ENCODE data around the gene JMY. TPM values are rescaled to one million over a fixed set of nuclear protein-coding genes. Genes with fewer than 3 reads are reported as not detected.
A peak's percentile ranks its signal among the peaks of the same experiment; 100 is the strongest.

The JMY gene
- polyA plus RNA-seq, 1 of the 3 experiments (the other 2 are of a cell fraction), result 1.7 TPM

DNA sequence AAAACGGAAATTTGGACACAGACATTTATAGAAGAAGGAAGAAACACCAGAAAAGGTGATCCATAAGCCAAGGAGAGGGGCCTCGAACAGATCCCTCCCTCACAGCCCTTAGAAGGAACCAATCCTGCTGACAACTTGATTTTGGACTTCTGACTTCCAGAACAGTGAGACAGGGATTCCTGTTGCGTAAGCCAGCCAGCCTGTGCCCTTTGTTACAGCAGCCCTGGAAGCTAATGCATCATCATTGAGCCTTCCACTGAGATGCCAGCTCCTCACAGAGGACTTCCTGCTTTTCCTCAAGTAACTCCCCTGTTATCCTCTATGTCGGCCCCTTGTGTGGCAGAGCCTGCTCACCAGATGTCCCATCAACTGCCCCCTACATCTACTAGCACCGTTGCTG, 94.1 kb downstream of the JMY start:
- 74% methylated on average over 5 of the region's 5 CpGs for WGBS (ENCODE audit: low lambda C conversion rate)

DNA sequence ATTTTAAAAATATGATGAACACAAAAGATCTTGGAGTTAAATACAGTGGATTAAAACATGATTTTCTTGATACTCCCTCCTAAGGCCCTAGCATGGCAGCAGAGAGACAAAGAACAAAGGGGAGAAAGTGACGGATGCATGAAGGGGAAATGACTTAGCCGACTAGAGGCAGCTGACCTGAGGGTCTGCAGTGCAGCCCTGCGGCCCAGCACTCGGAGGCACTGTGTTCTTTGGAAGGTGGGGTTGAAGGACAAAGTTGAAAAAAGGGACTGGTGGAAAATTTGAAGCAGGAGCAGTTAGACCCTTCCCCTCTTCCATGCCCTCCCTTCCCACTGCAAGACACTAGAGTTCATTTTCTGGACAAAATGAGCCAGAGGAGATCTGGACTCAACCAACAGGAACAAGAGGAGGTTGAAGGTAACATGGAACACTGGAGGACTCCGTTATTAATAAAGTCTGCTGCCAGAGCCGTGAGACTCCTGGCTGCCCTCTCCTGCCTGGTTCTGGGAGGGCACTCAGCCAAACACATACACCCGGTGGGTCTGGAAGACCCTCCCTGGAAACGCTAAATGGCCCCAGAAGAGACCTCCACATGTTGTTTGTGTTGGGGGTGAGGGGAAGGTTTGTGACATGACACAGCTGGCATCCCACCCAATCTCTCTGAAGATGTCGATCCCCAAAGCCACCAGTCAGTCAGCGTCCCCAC, 98.1 kb downstream of the JMY start:
- ChIA-PET POLR2A (no interaction called here), CTCF (no interaction called here)
- 67% methylated on average over 8 of the region's 10 CpGs for WGBS (ENCODE audit: low lambda C conversion rate)
- TF ChIP-seq RXRA (IDR thresholded peaks at IDR 0.05; ENCODE audit: borderline replicate concordance, low read depth) (no peak), GATA2 (CRISPR knock-in tag; IDR thresholded peaks at IDR 0.05) (no peak), FOSL2 (IDR thresholded peaks at IDR 0.05; ENCODE audit: borderline replicate concordance, low read depth) (no peak), SIN3A (IDR thresholded peaks at IDR 0.05; ENCODE audit: borderline replicate concordance, low read depth, low read length) (no peak)
- TF ChIP-seq, protein P1, sequence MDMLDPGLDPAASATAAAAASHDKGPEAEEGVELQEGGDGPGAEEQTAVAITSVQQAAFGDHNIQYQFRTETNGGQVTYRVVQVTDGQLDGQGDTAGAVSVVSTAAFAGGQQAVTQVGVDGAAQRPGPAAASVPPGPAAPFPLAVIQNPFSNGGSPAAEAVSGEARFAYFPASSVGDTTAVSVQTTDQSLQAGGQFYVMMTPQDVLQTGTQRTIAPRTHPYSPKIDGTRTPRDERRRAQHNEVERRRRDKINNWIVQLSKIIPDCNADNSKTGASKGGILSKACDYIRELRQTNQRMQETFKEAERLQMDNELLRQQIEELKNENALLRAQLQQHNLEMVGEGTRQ (IDR thresholded peaks at IDR 0.05; ENCODE audit: borderline replicate concordance, low read depth, low read length), result no peak
- TF ChIP-seq, protein P2, sequence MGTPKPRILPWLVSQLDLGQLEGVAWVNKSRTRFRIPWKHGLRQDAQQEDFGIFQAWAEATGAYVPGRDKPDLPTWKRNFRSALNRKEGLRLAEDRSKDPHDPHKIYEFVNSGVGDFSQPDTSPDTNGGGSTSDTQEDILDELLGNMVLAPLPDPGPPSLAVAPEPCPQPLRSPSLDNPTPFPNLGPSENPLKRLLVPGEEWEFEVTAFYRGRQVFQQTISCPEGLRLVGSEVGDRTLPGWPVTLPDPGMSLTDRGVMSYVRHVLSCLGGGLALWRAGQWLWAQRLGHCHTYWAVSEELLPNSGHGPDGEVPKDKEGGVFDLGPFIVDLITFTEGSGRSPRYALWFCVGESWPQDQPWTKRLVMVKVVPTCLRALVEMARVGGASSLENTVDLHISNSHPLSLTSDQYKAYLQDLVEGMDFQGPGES (IDR thresholded peaks at IDR 0.05; ENCODE audit: low read depth, low read length), result no peak
- TF ChIP-seq, protein P3, sequence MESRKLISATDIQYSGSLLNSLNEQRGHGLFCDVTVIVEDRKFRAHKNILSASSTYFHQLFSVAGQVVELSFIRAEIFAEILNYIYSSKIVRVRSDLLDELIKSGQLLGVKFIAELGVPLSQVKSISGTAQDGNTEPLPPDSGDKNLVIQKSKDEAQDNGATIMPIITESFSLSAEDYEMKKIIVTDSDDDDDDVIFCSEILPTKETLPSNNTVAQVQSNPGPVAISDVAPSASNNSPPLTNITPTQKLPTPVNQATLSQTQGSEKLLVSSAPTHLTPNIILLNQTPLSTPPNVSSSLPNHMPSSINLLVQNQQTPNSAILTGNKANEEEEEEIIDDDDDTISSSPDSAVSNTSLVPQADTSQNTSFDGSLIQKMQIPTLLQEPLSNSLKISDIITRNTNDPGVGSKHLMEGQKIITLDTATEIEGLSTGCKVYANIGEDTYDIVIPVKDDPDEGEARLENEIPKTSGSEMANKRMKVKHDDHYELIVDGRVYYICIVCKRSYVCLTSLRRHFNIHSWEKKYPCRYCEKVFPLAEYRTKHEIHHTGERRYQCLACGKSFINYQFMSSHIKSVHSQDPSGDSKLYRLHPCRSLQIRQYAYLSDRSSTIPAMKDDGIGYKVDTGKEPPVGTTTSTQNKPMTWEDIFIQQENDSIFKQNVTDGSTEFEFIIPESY (IDR thresholded peaks at IDR 0.05; ENCODE audit: borderline replicate concordance, low read depth), result no peak
- Histone ChIP-seq H2AFZ (ENCODE audit: low read depth) (no peak overlapping the region), H3K4me1 (ENCODE audit: control insufficient read depth in 1 of 2, insufficient read depth in 2 of 2, low read depth in 1 of 2, low read length in 1 of 2) (no peaks in the 10 kb centered on the region), H3K27ac (ENCODE audit: low read depth in 2 of 2, low read length in 1 of 2) (no peak overlapping the region), H3K4me2 (no peak overlapping the region), H3K4me3 (ENCODE audit: low read depth in 2 of 2, low read length in 1 of 2) (no peak overlapping the region), H3K9me3 (no peaks in the 10 kb centered on the region), H3K36me3 (replicated peaks in 1 of 2; ENCODE audit: control insufficient read depth in 1 of 2, insufficient read depth in 2 of 2, low read length in 1 of 2) (no peaks in the 10 kb centered on the region), H3K9ac (no peak overlapping the region), H3K27me3 (ENCODE audit: insufficient read depth) (no peaks in the 10 kb centered on the region), H3K9me2 (no peaks in the 10 kb centered on the region), H3K79me2 (ENCODE audit: insufficient read depth) (no peaks in the 10 kb centered on the region), H3F3A (replicated peaks; ENCODE audit: insufficient read depth) (no peaks in the 10 kb centered on the region), H4K20me1 (ENCODE audit: insufficient read depth) (no peaks in the 10 kb centered on the region)
- DNase-seq, result peak; percentile 27

More for the DNA sequence above, 94.1 kb downstream of the JMY start:
- no peaks in the 10 kb centered on the region for H4K20me1 ChIP-seq (ENCODE audit: insufficient read depth)
- POLR2A ChIA-PET, result no interaction called here
- no peaks in the 10 kb centered on the region for H3F3A ChIP-seq (replicated peaks; ENCODE audit: insufficient read depth)
- no peak overlapping the region for H3K4me3 ChIP-seq (ENCODE audit: low read depth in 2 of 2, low read length in 1 of 2)
- no peaks in the 10 kb centered on the region for H3K9me3 ChIP-seq
- no peaks in the 10 kb centered on the region for H3K36me3 ChIP-seq (replicated peaks in 1 of 2; ENCODE audit: control insufficient read depth in 1 of 2, insufficient read depth in 2 of 2, low read length in 1 of 2)
- H2AFZ ChIP-seq (ENCODE audit: low read depth), result no peak overlapping the region
- TF ChIP-seq GABPA (IDR thresholded peaks at IDR 0.05; ENCODE audit: low read depth), result no peak
- no peak for TF ChIP-seq TEAD4 (IDR thresholded peaks at IDR 0.05; ENCODE audit: borderline replicate concordance, insufficient read depth)
- TF ChIP-seq SIN3A (IDR thresholded peaks at IDR 0.05; ENCODE audit: borderline replicate concordance, low read depth, low read length), result no peak
- no peak for TF ChIP-seq FOSL2 (IDR thresholded peaks at IDR 0.05; ENCODE audit: borderline replicate concordance, low read depth)
- TF ChIP-seq, protein P4, sequence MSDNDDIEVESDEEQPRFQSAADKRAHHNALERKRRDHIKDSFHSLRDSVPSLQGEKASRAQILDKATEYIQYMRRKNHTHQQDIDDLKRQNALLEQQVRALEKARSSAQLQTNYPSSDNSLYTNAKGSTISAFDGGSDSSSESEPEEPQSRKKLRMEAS (IDR thresholded peaks at IDR 0.05; ENCODE audit: low read depth), result no peak
- no peak for TF ChIP-seq FOXJ3 (CRISPR knock-in tag; IDR thresholded peaks at IDR 0.05)
- no peak for TF ChIP-seq RAD21 (IDR thresholded peaks at IDR 0.05; ENCODE audit: low read length)
- TF ChIP-seq FOXM1 (IDR thresholded peaks at IDR 0.05; ENCODE audit: low read depth), result no peak
- no peak for TF ChIP-seq RFX5 (IDR thresholded peaks at IDR 0.05; ENCODE audit: low read length)
- TF ChIP-seq, protein P5, sequence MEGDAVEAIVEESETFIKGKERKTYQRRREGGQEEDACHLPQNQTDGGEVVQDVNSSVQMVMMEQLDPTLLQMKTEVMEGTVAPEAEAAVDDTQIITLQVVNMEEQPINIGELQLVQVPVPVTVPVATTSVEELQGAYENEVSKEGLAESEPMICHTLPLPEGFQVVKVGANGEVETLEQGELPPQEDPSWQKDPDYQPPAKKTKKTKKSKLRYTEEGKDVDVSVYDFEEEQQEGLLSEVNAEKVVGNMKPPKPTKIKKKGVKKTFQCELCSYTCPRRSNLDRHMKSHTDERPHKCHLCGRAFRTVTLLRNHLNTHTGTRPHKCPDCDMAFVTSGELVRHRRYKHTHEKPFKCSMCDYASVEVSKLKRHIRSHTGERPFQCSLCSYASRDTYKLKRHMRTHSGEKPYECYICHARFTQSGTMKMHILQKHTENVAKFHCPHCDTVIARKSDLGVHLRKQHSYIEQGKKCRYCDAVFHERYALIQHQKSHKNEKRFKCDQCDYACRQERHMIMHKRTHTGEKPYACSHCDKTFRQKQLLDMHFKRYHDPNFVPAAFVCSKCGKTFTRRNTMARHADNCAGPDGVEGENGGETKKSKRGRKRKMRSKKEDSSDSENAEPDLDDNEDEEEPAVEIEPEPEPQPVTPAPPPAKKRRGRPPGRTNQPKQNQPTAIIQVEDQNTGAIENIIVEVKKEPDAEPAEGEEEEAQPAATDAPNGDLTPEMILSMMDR (IDR thresholded peaks at IDR 0.05), result no peak
- TF ChIP-seq TAF1 (IDR thresholded peaks at IDR 0.05; ENCODE audit: borderline replicate concordance, low read depth, low read length), result no peak
- TF ChIP-seq, protein P6, sequence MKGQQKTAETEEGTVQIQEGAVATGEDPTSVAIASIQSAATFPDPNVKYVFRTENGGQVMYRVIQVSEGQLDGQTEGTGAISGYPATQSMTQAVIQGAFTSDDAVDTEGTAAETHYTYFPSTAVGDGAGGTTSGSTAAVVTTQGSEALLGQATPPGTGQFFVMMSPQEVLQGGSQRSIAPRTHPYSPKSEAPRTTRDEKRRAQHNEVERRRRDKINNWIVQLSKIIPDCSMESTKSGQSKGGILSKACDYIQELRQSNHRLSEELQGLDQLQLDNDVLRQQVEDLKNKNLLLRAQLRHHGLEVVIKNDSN (IDR thresholded peaks at IDR 0.05; ENCODE audit: borderline replicate concordance, low read depth), result no peak
- H3K27me3 ChIP-seq (ENCODE audit: insufficient read depth), result no peaks in the 10 kb centered on the region
- no peaks in the 10 kb centered on the region for H3K4me1 ChIP-seq (ENCODE audit: control insufficient read depth in 1 of 2, insufficient read depth in 2 of 2, low read depth in 1 of 2, low read length in 1 of 2)
- H3K79me2 ChIP-seq (ENCODE audit: insufficient read depth), result no peaks in the 10 kb centered on the region
- no peak overlapping the region for H3K9ac ChIP-seq
- DNase-seq, result no peak
- CTCF ChIA-PET, result no interaction called here
- no peaks in the 10 kb centered on the region for H3K9me2 ChIP-seq
- no peak overlapping the region for H3K4me2 ChIP-seq
- H3K27ac ChIP-seq (ENCODE audit: low read depth in 2 of 2, low read length in 1 of 2), result no peak overlapping the region
